ENCODE measurements around the gene IDH3B. TPM values are rescaled to one million over a fixed set of nuclear protein-coding genes. Genes with fewer than 3 reads are reported as not detected.
A peak's percentile ranks its signal among the peaks of the same experiment; 100 is the strongest.
"Not testable (repeated sequence)": the region's sequence is repeated elsewhere in the genome, so short reads cannot be mapped to it uniquely, and the experiment has no call there.

The IDH3B gene
- polyA plus RNA-seq, 1 donor from 2014 or later: 108 TPM

- no peak overlapping the region for H3K4me3 Mint-ChIP-seq
Observed at GRCh38 chr20:2688041-2688591, 24.1 kb upstream of the IDH3B start.

GRCh38 chr20:2687514-2687913 is 23.5 kb upstream of the IDH3B start:
- Mint-ChIP-seq H3K4me3 (no peak overlapping the region), H3K4me1 (peaks cover 3 to 10% (median 8%) of the 10 kb centered on the region in 3 donors), H3K36me3 (no peaks in the 10 kb centered on the region), H3K27ac (peak overlapping the region in 1 of 3 donors; percentile 29), H3K9me3 (peaks cover 0 to 2% (median 0%) of the 10 kb centered on the region in 3 donors), H3K27me3 (peaks cover 42% of the 10 kb centered on the region)

More at GRCh38 chr20:2688041-2688591, 24.1 kb upstream of the IDH3B start:
- Mint-ChIP-seq H3K9me3 (no peaks in the 10 kb centered on the region), H3K27ac (peak overlapping the region in 1 of 3 donors; percentile 29), H3K36me3 (no peaks in the 10 kb centered on the region), H3K27me3 (peaks cover 42% of the 10 kb centered on the region), H3K4me1 (peaks cover 3 to 10% (median 8%) of the 10 kb centered on the region in 3 donors)

- not testable (repeated sequence) for H3K4me1 Mint-ChIP-seq, H3K4me3 Mint-ChIP-seq, H3K27ac Mint-ChIP-seq, H3K36me3 Mint-ChIP-seq, H3K9me3 Mint-ChIP-seq
- H3K27me3 Mint-ChIP-seq: peaks cover 26% of the 10 kb centered on the region
Observed at GRCh38 chr20:2684817-2685216, 20.8 kb upstream of the IDH3B start.

GRCh38 chr20:2682040-2682439 is 18.0 kb upstream of the IDH3B start:
- not testable (repeated sequence) for H3K9me3 Mint-ChIP-seq, H3K27ac Mint-ChIP-seq, H3K36me3 Mint-ChIP-seq, H3K4me1 Mint-ChIP-seq, H3K4me3 Mint-ChIP-seq
- peaks cover 12% of the 10 kb centered on the region for H3K27me3 Mint-ChIP-seq

GRCh38 chr20:2680046-2680445 is 16.0 kb upstream of the IDH3B start:
- peaks cover 0 to 2% (median 0%) of the 10 kb centered on the region in 3 donors for H3K9me3 Mint-ChIP-seq
- peaks cover 11% of the 10 kb centered on the region for H3K27me3 Mint-ChIP-seq
- no peak overlapping the region for H3K27ac Mint-ChIP-seq
- H3K36me3 Mint-ChIP-seq: no peaks in the 10 kb centered on the region
- H3K4me3 Mint-ChIP-seq: no peak overlapping the region
- H3K4me1 Mint-ChIP-seq: peaks cover 0 to 1% (median 0%) of the 10 kb centered on the region in 3 donors

GRCh38 chr20:2673453-2673852 is 9.4 kb upstream of the IDH3B start:
- Mint-ChIP-seq H3K36me3 (no peaks in the 10 kb centered on the region), H3K4me1 (no peaks in the 10 kb centered on the region), H3K27me3 (no peaks in the 10 kb centered on the region), H3K9me3 (no peaks in the 10 kb centered on the region), H3K4me3 (no peak overlapping the region), H3K27ac (no peak overlapping the region)

GRCh38 chr20:2672446-2672845 is 8.4 kb upstream of the IDH3B start:
- Mint-ChIP-seq H3K27ac (no peak overlapping the region), H3K9me3 (peaks cover 0 to 3% (median 0%) of the 10 kb centered on the region in 3 donors), H3K36me3 (no peaks in the 10 kb centered on the region), H3K27me3 (no peaks in the 10 kb centered on the region), H3K4me1 (no peaks in the 10 kb centered on the region), H3K4me3 (no peak overlapping the region)

- Mint-ChIP-seq H3K36me3 (no peaks in the 10 kb centered on the region), H3K4me1 (no peaks in the 10 kb centered on the region), H3K27ac (no peak overlapping the region), H3K27me3 (no peaks in the 10 kb centered on the region), H3K9me3 (peaks cover 0 to 3% (median 0%) of the 10 kb centered on the region in 3 donors), H3K4me3 (no peak overlapping the region)
Observed at GRCh38 chr20:2671977-2672376, 8.0 kb upstream of the IDH3B start.

- H3K36me3 Mint-ChIP-seq: peaks cover 10% of the 10 kb centered on the region
- H3K4me1 Mint-ChIP-seq: peaks cover 9 to 13% (median 10%) of the 10 kb centered on the region in 3 donors
Observed at GRCh38 chr20:2663364-2663886, 591 bp downstream of the IDH3B start.

GRCh38 chr20:2659547-2659946 is 4.5 kb downstream of the IDH3B start:
- H3K4me1 Mint-ChIP-seq: peaks cover 9 to 15% (median 10%) of the 10 kb centered on the region in 3 donors
- H3K9me3 Mint-ChIP-seq: no peaks in the 10 kb centered on the region
- H3K4me3 Mint-ChIP-seq: peak overlapping the region in 1 of 4 donors; percentile 59
- H3K36me3 Mint-ChIP-seq: peaks cover 10% of the 10 kb centered on the region
- H3K27ac Mint-ChIP-seq: peak overlapping the region in 2 of 3 donors; percentile 59 to 71
- H3K27me3 Mint-ChIP-seq: no peaks in the 10 kb centered on the region

More at GRCh38 chr20:2663364-2663886, 591 bp downstream of the IDH3B start:
- H3K27ac Mint-ChIP-seq: peak overlapping the region; percentile 50 to 98 (median 97)
- H3K27me3 Mint-ChIP-seq: no peaks in the 10 kb centered on the region
- H3K4me3 Mint-ChIP-seq: peak overlapping the region; percentile 85 to 97 (median 94)
- H3K9me3 Mint-ChIP-seq: peaks cover 0 to 3% (median 0%) of the 10 kb centered on the region in 3 donors

GRCh38 chr20:2658414-2659354 is 5.3 kb downstream of the IDH3B start:
- Mint-ChIP-seq H3K36me3 (peaks cover 8% of the 10 kb centered on the region), H3K4me1 (peaks cover 3 to 18% (median 11%) of the 10 kb centered on the region in 3 donors), H3K27ac (peak overlapping the region in 1 of 3 donors; percentile 59), H3K4me3 (peak overlapping the region in 1 of 4 donors; percentile 87), H3K27me3 (no peaks in the 10 kb centered on the region), H3K9me3 (no peaks in the 10 kb centered on the region)

GRCh38 chr20:2657674-2658073 is 6.3 kb downstream of the IDH3B start:
- Mint-ChIP-seq H3K27ac (peak overlapping the region in 1 of 3 donors; percentile 59), H3K4me3 (peak overlapping the region in 1 of 4 donors; percentile 87), H3K4me1 (peaks cover 8 to 17% (median 15%) of the 10 kb centered on the region in 3 donors), H3K27me3 (no peaks in the 10 kb centered on the region), H3K9me3 (no peaks in the 10 kb centered on the region), H3K36me3 (peaks cover 8% of the 10 kb centered on the region)

GRCh38 chr20:2657241-2657640 is 6.8 kb downstream of the IDH3B start:
- Mint-ChIP-seq H3K27ac (peak overlapping the region in 2 of 3 donors; percentile 54 to 85), H3K9me3 (no peaks in the 10 kb centered on the region), H3K27me3 (no peaks in the 10 kb centered on the region), H3K4me3 (peak overlapping the region in 2 of 4 donors; percentile 29 to 87), H3K4me1 (peaks cover 7 to 16% (median 14%) of the 10 kb centered on the region in 3 donors), H3K36me3 (peaks cover 8% of the 10 kb centered on the region)

- H3K27ac Mint-ChIP-seq: peak overlapping the region in 2 of 3 donors; percentile 54 to 85
- H3K36me3 Mint-ChIP-seq: peaks cover 7% of the 10 kb centered on the region
- peak overlapping the region in 3 of 4 donors; percentile 29 to 87 (median 58) for H3K4me3 Mint-ChIP-seq
- H3K27me3 Mint-ChIP-seq: no peaks in the 10 kb centered on the region
- peaks cover 8 to 13% (median 10%) of the 10 kb centered on the region in 3 donors for H3K4me1 Mint-ChIP-seq
- no peaks in the 10 kb centered on the region for H3K9me3 Mint-ChIP-seq
Observed at GRCh38 chr20:2656471-2657117, 7.4 kb downstream of the IDH3B start.

Measured in IgD-negative memory B cell (primary cell).